Esophagus muscularis mucosa (tissue), 3 donors: ENCODE data around the gene SERTM2.

Experiments used
- POLR2A ChIP-seq: fragments of 450-650 bp; IDR thresholded peaks from one replicate; pipeline ENCODE4 v1.6.1; 2017; ENCODE audit warnings: antibody characterized with exemption, moderate library complexity, mild to moderate bottlenecking, low read depth
- POLR2AphosphoS5 ChIP-seq, 2 donors: sonication (generic); formaldehyde crosslinking; IDR thresholded peaks; one replicate each; pipeline ENCODE4 v1.6.1; 2017; ENCODE audit warnings: antibody characterized with exemption in 2 of 2
- TF ChIP-seq, protein P1 (sequence below), 3 experiments: fragments of 200-600 bp in 2 of 3; fragments of 450-650 bp in 1 of 3; sonication (generic) in 2 of 3; IDR thresholded peaks; one replicate each; pipeline ENCODE4 v1.5.1; 2017 to 2019; ENCODE audit warnings: antibody characterized with exemption in 3 of 3, mild to moderate bottlenecking in 2 of 3, moderate library complexity in 1 of 3

GRCh38 chrX:111492085-111492484, 19.4 kb upstream of the SERTM2 start:
- TF ChIP-seq, protein P1, sequence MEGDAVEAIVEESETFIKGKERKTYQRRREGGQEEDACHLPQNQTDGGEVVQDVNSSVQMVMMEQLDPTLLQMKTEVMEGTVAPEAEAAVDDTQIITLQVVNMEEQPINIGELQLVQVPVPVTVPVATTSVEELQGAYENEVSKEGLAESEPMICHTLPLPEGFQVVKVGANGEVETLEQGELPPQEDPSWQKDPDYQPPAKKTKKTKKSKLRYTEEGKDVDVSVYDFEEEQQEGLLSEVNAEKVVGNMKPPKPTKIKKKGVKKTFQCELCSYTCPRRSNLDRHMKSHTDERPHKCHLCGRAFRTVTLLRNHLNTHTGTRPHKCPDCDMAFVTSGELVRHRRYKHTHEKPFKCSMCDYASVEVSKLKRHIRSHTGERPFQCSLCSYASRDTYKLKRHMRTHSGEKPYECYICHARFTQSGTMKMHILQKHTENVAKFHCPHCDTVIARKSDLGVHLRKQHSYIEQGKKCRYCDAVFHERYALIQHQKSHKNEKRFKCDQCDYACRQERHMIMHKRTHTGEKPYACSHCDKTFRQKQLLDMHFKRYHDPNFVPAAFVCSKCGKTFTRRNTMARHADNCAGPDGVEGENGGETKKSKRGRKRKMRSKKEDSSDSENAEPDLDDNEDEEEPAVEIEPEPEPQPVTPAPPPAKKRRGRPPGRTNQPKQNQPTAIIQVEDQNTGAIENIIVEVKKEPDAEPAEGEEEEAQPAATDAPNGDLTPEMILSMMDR (IDR thresholded peaks at IDR 0.05) = no peak
- TF ChIP-seq POLR2A (no peak), POLR2AphosphoS5 (IDR thresholded peaks at IDR 0.05) (no peak)
